ENCODE results near the gene CELF4.

CELF4 gene

GRCh38 chr18:37332628-37333420, 232.8 kb downstream of the CELF4 start:
- H3K27me3 ChIP-seq (ENCODE audit: control insufficient read depth, low read length) = no peaks in the 10 kb centered on the region
- no peaks in the 10 kb centered on the region for H3K9me2 ChIP-seq (replicated peaks; ENCODE audit: control insufficient read depth, low read length)
- H3K79me2 ChIP-seq (ENCODE audit: control insufficient read depth, low read length) = no peaks in the 10 kb centered on the region
- H3K4me2 ChIP-seq (ENCODE audit: low read length) = no peak overlapping the region
- no peak overlapping the region for H3K4me3 ChIP-seq (ENCODE audit: low read length)
- TF ChIP-seq CTCF (IDR thresholded peaks at IDR 0.05; ENCODE audit: low read depth, low read length, poor library complexity, severe bottlenecking) = no peak
- TF ChIP-seq EZH2phosphoT487 (IDR thresholded peaks at IDR 0.05; ENCODE audit: borderline replicate concordance, low read length) = no peak
- H3K9me3 ChIP-seq (ENCODE audit: control insufficient read depth, insufficient read depth, low read length) = no peaks in the 10 kb centered on the region
- no peaks in the 10 kb centered on the region for H3F3A ChIP-seq (ENCODE audit: control insufficient read depth, insufficient read depth)
- H3K36me3 ChIP-seq (ENCODE audit: control insufficient read depth, low read length) = no peaks in the 10 kb centered on the region
- H4K20me1 ChIP-seq (ENCODE audit: control insufficient read depth, insufficient read depth, low read depth, low read length) = no peaks in the 10 kb centered on the region
- no peaks in the 10 kb centered on the region for H3K4me1 ChIP-seq (ENCODE audit: control insufficient read depth, low read length)
- no peak overlapping the region for H3K27ac ChIP-seq (ENCODE audit: low read depth, low read length)

- Histone ChIP-seq H3K4me2 (ENCODE audit: low read length) (no peak overlapping the region), H3F3A (ENCODE audit: control insufficient read depth, insufficient read depth) (no peaks in the 10 kb centered on the region), H3K4me1 (ENCODE audit: control insufficient read depth, low read length) (no peaks in the 10 kb centered on the region), H3K9me3 (ENCODE audit: control insufficient read depth, insufficient read depth, low read length) (no peaks in the 10 kb centered on the region), H3K27me3 (ENCODE audit: control insufficient read depth, low read length) (no peaks in the 10 kb centered on the region), H3K27ac (ENCODE audit: low read depth, low read length) (no peak overlapping the region), H3K36me3 (ENCODE audit: control insufficient read depth, low read length) (no peaks in the 10 kb centered on the region), H4K20me1 (ENCODE audit: control insufficient read depth, insufficient read depth, low read depth, low read length) (no peaks in the 10 kb centered on the region), H3K79me2 (ENCODE audit: control insufficient read depth, low read length) (no peaks in the 10 kb centered on the region), H3K4me3 (ENCODE audit: low read length) (no peak overlapping the region), H3K9me2 (replicated peaks; ENCODE audit: control insufficient read depth, low read length) (no peaks in the 10 kb centered on the region)
- TF ChIP-seq CTCF (IDR thresholded peaks at IDR 0.05; ENCODE audit: low read depth, low read length, poor library complexity, severe bottlenecking) (no peak), EZH2phosphoT487 (IDR thresholded peaks at IDR 0.05; ENCODE audit: borderline replicate concordance, low read length) (no peak)
These were observed 233.4 kb downstream of the CELF4 start for GRCh38 chr18:37332219-37332618.

DNA sequence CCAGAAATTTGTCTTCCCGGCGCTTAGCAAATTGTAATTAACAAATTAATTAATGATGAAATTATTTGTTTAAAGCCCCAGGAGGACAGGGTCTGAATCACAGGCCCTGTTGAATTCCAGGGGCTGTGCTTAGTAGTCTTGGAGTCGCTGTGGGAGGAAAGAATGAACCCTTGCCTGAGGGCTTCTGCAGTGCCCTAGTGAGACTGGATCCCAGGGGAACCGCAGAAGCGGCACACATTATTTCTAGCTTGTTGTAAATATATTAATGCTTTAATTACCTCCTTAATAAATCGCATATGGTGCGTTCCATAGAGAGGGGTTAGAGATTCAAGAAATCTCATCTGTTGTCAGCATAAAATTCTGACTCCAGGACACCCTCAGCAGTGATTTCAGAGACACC, 235.4 kb downstream of the CELF4 start:
- H3K4me3 ChIP-seq (ENCODE audit: low read length) = no peak overlapping the region
- no peak overlapping the region for H3K4me2 ChIP-seq (ENCODE audit: low read length)
- H3F3A ChIP-seq (ENCODE audit: control insufficient read depth, insufficient read depth) = no peaks in the 10 kb centered on the region
- no peaks in the 10 kb centered on the region for H4K20me1 ChIP-seq (ENCODE audit: control insufficient read depth, insufficient read depth, low read depth, low read length)
- no peaks in the 10 kb centered on the region for H3K9me2 ChIP-seq (replicated peaks; ENCODE audit: control insufficient read depth, low read length)
- no peaks in the 10 kb centered on the region for H3K9me3 ChIP-seq (ENCODE audit: control insufficient read depth, insufficient read depth, low read length)
- TF ChIP-seq CTCF (IDR thresholded peaks at IDR 0.05; ENCODE audit: low read depth, low read length, poor library complexity, severe bottlenecking) = no peak
- no peak for TF ChIP-seq EZH2phosphoT487 (IDR thresholded peaks at IDR 0.05; ENCODE audit: borderline replicate concordance, low read length)
- H3K36me3 ChIP-seq (ENCODE audit: control insufficient read depth, low read length) = no peaks in the 10 kb centered on the region
- no peaks in the 10 kb centered on the region for H3K4me1 ChIP-seq (ENCODE audit: control insufficient read depth, low read length)
- no peak overlapping the region for H3K27ac ChIP-seq (ENCODE audit: low read depth, low read length)
- no peaks in the 10 kb centered on the region for H3K27me3 ChIP-seq (ENCODE audit: control insufficient read depth, low read length)
- no peaks in the 10 kb centered on the region for H3K79me2 ChIP-seq (ENCODE audit: control insufficient read depth, low read length)
